Measurements from ENCODE around the gene PAPPA. TPM values are rescaled to one million over a fixed set of nuclear protein-coding genes. Genes with fewer than 3 reads are reported as not detected.
A peak's percentile ranks its signal among the peaks of the same experiment; 100 is the strongest.

PAPPA gene
- total and polyA plus RNA-seq, 2 of the 8 experiments (the other 6 are each of a cell fraction or from before 2014, with no cell fraction given) = 0.18 to 0.63 TPM

GRCh38 chr9:116156621-116157314, 3.2 kb downstream of the PAPPA start (continued):
- TF ChIP-seq EZH2 (IDR thresholded peaks at IDR 0.05; ENCODE audit: low read depth, low read length, severe bottlenecking) (no peak), SP2 (IDR thresholded peaks at IDR 0.05; ENCODE audit: low read length) (no peak), SP4 (IDR thresholded peaks at IDR 0.05; ENCODE audit: low read length) (no peak), MAFK (IDR thresholded peaks at IDR 0.05; ENCODE audit: low read depth, low read length) (no peak), YY1 (IDR thresholded peaks at IDR 0.05; ENCODE audit: low read depth, low read length) (0 out of 2 replicates have a peak, but pooled peaks have one; percentile 38), ATF2 (IDR thresholded peaks at IDR 0.05; ENCODE audit: low read length) (no peak), RAD21 (IDR thresholded peaks at IDR 0.05 in 1 of 2, conservative IDR thresholded peaks at IDR 0.05 in 1 of 2; ENCODE audit: low read depth in 2 of 2, low read length in 2 of 2) (no peak; a peak in 1 of 4 replicates)

Data from H1 (cell line).